ENCODE measurements around the gene CDX1.
A peak's percentile ranks its signal among the peaks of the same experiment; 100 is the strongest.

CDX1 gene

DNA sequence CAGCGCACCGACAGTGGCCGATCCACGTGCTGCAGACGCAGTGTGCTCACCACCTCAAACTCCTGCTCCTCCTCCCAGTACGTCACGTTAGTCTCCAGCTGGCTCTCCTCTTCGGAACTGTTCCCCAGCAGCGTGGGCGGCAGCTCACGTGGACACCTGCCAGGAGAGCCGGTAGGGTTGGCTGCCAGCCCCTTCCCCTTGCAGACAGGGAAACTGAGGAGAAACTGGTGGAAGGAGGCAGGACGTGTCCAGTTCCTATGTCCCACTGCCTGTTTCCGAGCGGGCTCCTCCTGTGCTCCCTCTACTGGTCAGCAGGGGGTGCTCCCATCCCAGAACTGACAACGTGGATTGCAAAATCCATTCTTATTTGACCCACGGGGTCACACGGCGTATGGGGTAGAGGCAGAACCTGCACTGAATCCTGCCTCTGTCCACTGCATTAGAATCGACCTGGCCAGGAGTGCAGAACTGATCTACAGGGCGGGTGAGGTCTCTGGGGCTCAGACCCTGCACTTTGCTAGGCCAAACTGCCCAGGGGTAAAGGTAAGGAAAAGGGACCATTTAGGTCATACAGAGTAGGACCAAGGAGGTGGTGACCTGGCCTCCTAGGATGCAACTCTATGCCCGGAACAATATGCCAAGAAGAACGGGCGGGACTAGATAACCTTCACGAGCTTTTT is 36.6 kb upstream of the CDX1 start:
- Mint-ChIP-seq H3K4me3 (no peak overlapping the region), H3K9me3 (no peaks in the 10 kb centered on the region), H3K36me3 (ENCODE audit: low read depth) (peaks cover 57% of the 10 kb centered on the region), H3K27ac (peak overlapping the region; percentile 32 to 74 (median 70)), H3K4me1 (peaks cover 35% of the 10 kb centered on the region), H3K27me3 (ENCODE audit: low read depth) (peaks cover 7% of the 10 kb centered on the region)
- TF ChIP-seq, protein P1, sequence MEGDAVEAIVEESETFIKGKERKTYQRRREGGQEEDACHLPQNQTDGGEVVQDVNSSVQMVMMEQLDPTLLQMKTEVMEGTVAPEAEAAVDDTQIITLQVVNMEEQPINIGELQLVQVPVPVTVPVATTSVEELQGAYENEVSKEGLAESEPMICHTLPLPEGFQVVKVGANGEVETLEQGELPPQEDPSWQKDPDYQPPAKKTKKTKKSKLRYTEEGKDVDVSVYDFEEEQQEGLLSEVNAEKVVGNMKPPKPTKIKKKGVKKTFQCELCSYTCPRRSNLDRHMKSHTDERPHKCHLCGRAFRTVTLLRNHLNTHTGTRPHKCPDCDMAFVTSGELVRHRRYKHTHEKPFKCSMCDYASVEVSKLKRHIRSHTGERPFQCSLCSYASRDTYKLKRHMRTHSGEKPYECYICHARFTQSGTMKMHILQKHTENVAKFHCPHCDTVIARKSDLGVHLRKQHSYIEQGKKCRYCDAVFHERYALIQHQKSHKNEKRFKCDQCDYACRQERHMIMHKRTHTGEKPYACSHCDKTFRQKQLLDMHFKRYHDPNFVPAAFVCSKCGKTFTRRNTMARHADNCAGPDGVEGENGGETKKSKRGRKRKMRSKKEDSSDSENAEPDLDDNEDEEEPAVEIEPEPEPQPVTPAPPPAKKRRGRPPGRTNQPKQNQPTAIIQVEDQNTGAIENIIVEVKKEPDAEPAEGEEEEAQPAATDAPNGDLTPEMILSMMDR (IDR thresholded peaks at IDR 0.05; ENCODE audit: unreplicated experiment in 3 of 3) = peak; percentile 88 to 97 (median 94)

DNA sequence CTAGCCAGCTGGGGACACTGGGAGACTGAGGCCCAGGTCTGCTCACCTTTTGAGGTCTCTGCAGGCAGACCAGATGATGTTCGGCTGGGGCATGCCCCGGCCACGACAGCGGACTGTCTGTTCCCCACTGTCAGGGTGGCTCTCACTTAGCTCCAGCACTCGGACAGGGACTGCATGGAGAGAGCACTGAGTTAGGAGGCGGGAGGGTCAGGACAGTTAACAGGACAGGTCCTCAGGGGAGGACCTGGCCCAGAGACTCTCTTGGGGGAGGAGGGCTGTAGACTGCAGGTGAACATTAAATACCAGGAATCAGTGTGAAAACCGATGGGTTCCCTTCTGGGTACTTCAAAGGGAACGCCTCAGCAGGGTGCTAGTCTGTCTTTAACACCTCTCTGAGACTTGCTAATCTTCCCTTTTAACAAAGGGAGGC is 36.1 kb upstream of the CDX1 start:
- Mint-ChIP-seq H3K4me3 (no peak overlapping the region), H3K9me3 (no peaks in the 10 kb centered on the region), H3K27ac (peak overlapping the region in 2 of 3 experiments; percentile 70 to 74), H3K4me1 (peaks cover 40% of the 10 kb centered on the region), H3K27me3 (ENCODE audit: low read depth) (peaks cover 7% of the 10 kb centered on the region), H3K36me3 (ENCODE audit: low read depth) (peaks cover 57% of the 10 kb centered on the region)
- TF ChIP-seq, protein P1 (IDR thresholded peaks at IDR 0.05; ENCODE audit: unreplicated experiment in 3 of 3) = no peak

DNA sequence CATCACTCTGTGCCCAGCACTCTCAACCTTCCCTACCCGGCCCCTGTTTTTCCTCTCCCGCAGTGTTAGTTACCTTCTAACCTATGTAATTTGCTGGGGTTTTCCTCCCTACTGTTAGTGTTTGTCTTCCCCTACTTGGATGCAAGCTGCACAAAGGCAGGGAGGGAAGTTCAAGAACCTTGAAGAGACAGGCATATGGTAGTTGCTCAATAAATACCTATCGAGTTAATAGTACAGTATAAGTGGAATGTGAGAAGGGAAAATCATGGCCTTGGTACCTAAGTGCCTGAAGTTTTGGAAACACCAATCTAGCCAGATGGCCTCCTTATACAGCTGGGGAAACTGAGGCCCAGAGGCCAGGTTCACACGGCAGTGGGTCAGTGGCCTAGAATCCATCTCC is 35.1 kb upstream of the CDX1 start:
- Mint-ChIP-seq H3K27ac (peak overlapping the region; percentile 10 to 70 (median 36)), H3K27me3 (ENCODE audit: low read depth) (peaks cover 7% of the 10 kb centered on the region), H3K9me3 (no peaks in the 10 kb centered on the region), H3K4me3 (no peak overlapping the region), H3K4me1 (peaks cover 42% of the 10 kb centered on the region), H3K36me3 (ENCODE audit: low read depth) (peaks cover 50% of the 10 kb centered on the region)
- TF ChIP-seq, protein P1 (IDR thresholded peaks at IDR 0.05; ENCODE audit: unreplicated experiment in 3 of 3) = no peak

DNA sequence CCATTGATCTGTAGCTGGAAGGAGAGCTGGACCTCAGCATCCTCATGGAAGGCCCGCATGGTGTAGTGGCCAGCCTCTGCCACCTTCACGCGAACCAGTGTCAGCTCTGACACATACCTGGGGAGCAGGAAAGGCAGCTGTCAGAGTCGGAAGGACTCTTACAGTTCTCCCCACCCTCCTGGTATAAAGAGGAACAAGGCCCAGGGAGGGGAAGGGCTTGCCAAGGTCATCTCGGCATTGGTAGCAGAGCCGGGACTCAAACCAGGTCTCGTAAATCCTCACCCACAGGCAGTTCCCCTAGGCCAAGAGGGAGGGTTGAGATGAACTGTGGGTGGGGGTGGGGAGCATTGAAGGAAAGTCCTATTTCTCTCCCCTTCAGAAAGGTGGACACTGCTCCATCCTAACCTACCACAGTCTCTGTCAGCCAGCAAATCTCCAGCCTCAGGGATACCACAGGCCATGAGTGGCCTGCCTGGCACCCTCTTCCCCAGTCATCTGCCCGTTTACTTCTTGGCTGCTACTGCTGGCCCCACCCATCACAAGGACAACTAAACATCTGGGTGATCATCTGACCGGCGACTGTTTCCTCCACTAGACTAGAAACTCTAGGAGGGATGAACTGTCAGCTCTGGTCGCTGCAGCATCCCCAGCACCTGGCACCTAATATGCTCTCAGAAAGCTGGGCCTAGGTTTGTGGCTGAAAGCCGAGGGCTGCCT is 34.4 kb upstream of the CDX1 start:
- Mint-ChIP-seq H3K4me3 (no peak overlapping the region), H3K4me1 (peaks cover 43% of the 10 kb centered on the region), H3K36me3 (ENCODE audit: low read depth) (peaks cover 46% of the 10 kb centered on the region), H3K27me3 (ENCODE audit: low read depth) (peaks cover 7% of the 10 kb centered on the region), H3K27ac (peak overlapping the region; percentile 3 to 64 (median 28)), H3K9me3 (no peaks in the 10 kb centered on the region)
- TF ChIP-seq, protein P1 (IDR thresholded peaks at IDR 0.05; ENCODE audit: unreplicated experiment in 3 of 3) = no peak

DNA sequence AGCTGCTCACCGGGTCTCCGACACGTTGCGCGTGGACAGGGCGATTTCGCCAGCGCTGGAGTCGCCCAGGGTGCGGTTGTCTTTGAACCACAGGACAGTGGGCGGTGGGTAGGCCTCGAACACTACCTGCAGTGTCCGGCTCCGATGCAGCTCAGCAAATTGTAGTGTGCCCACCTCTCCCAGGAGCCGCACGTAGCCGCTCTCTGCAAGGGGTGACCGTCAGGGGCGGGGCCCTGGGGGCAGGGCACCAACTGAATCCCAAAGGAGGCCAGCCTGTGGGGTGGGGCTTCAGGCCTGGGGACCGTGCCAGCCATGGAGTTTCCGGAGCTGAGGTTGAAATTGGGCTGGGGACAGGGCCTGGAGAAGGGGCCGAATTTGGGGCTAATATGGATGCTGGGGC is 33.8 kb upstream of the CDX1 start:
- Mint-ChIP-seq H3K4me3 (no peak overlapping the region), H3K4me1 (peaks cover 49% of the 10 kb centered on the region), H3K9me3 (no peaks in the 10 kb centered on the region), H3K27ac (peak overlapping the region; percentile 49 to 97 (median 71)), H3K36me3 (ENCODE audit: low read depth) (peaks cover 43% of the 10 kb centered on the region), H3K27me3 (ENCODE audit: low read depth) (peaks cover 7% of the 10 kb centered on the region)
- TF ChIP-seq, protein P1 (IDR thresholded peaks at IDR 0.05; ENCODE audit: unreplicated experiment in 3 of 3) = no peak
